ENCODE data around the gene ADGRG1.
"Not testable (repeated sequence)": the region's sequence is repeated elsewhere in the genome, so short reads cannot be mapped to it uniquely, and the experiment has no call there.

Gene ADGRG1

DNA sequence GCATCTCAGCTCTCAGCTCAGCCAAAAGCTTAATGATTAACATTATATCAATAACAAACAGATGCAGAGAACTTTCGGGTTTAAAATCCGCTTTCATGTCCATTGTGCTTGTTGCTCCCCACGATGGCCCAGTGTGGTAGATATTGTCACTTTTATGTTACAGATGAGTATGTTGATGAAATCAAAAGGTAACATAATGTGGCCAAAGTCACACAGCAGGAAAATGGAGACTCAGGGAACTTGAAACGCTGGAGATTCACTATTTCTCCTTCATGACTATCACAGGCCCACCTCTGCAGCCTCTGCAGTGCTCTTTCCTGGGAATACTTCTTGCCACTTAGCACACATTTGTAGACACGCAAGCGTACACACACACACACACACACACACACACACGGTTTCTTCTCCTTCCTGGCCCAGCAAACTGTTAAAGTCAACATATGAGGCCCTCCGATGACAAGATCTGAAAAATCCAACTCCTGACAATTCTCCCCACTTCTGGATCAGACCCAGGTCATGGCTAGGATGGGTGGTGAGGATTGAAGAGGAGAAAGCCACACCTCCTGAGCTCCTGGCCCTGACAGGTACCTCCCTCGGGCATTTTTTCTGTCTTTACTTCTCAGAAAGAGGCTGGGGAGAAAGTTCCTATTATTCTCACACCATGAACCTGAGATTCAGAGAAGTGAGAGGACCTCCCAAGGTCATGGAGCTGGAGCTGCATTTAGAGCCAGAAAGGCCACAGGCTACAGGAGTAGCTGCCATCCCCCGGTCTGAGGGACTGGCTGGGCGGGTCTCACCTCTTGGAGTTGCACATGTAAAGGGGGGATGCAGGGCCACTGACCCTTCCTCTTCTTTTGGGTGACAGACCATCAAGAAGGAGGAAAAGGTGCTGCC lies 75.8 kb downstream of the ADGRG1 start:
- DNase-seq, result no peak

DNA sequence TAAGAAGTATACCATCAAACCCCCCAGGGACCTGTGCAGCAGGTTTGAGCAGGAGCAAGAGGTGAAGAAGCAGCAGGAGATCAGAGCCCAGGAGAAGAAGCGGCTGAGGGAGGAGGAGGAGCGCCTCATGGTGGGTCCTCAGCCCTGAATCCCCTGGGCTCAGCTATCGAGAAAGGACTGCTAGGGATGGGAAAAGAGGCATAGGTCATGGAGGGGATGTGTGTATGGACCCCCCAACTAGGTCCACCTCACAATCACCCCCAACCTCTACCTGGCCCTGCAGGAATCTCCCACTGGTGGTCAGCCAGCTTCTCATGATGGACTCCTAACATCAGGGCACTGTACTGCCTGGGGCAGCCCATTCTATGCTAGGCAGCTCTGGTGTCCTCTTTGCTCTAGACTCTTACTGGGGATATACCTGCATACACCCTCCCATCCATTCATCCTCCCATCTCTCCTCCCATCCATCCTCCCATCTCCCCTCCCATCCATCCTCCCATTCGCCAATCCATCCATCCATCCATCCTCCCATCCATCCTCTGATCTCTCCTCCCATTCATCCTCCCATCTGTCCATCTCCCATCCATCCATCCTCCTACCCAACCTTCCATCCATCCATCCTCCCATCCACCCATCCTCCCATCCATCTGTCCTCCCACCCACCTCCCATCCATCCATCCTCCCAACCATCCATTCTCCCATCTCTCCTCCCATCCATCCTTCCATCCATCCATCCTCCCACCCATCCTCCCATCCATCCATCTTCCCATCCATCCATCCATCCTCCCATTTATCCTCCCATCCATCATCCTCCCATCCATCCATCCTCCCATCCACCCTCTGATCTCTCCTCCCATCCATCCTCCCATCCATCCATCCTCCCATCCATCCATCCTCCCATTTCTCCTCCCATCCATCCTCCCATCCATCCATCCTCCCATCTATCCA lies 76.7 kb downstream of the ADGRG1 start:
- no peak for DNase-seq

DNA sequence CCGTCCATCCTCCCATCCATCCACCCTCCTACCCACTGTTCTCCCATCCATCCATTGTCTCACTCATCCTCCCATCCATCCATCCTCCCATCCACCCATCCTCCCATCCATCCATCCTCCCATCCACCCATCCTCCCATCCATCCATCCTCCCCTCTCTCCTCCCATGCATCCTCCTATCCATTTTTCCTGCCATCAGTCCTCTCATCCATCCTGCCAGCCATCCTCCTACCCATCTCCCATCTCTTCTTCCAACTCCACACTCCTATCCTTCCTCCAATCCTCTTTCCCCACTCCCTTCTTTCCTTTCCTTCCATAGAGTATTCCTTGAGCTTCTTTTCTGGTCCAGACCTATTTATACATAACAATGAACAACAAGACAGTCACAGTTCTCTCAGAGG lies 78.3 kb downstream of the ADGRG1 start:
- DNase-seq, result no peak

DNA sequence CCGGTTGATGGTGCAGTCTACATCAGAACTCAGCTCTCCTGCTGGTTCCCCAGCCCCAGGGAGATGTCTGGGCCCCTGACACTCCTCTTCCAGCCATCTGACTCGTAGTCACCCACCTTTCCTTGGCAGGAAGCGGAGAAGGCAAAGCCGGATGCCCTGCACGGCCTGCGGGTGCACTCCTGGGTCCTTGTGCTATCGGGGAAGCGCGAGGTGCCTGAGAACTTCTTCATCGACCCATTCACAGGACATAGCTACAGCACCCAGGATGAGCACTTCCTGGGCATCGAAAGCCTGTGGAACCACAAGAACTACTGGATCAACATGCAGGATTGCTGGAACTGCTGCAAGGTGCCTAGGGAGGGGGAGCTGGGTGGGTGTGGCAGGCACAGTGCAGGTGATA lies 78.9 kb downstream of the ADGRG1 start:
- DNase-seq, result no peak

DNA sequence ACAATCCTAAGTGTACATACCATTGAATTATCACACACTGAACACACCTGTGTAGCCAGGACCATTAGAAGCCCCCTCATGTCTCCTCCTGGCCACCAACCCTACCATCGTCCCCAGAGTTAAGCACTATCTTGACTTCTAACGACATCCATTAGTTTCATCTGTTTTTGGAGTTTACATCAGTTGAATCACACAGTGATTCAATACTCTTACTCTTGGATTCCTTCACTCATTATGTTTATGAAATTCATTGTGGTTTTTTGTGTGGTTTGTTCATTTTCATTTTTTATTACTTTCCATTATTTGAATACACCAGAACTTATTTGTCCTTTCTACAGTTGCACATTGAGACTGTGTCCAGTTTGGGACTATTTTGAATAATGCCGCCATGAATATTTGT lies 79.7 kb downstream of the ADGRG1 start:
- no peak for DNase-seq

DNA sequence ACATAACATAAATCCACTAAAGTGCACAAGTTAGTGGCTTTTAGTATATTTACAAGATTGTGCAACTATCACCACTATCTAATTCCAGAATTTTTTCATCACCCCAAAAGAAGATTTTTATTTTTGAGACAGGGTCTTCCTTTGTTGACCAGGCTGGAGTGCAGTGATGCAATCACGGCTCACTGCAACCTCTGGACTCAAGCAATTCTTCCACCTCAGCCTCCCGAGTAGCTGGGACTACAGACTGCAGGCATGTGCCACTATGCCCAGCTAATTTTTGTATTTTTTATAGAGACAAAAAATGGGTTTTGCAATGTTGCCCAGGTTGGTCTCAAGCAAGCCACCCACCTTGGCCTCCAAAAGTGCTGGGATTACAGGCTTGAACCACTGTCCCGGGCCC lies 81.2 kb downstream of the ADGRG1 start:
- no peak for DNase-seq

DNA sequence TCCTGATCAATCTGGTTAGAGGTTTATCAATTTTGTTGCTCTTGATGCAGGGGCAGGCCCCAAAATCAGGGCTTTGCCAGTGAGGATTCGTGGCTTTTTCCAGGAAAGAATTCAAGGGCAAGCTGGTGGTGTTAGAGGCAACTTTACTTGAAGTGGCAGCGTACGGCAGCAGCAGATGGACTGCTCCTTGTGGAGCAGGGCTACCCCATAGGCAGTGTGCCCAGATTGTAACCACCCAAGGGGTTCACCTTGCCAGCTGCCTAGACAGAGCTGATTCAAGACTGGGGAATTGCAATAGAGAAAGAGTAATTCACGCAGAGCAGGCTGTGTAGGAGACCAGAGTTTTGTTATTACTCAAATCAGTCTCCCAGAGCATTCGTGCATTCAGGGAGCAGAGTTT lies 82.9 kb downstream of the ADGRG1 start:
- no peak for DNase-seq

DNA sequence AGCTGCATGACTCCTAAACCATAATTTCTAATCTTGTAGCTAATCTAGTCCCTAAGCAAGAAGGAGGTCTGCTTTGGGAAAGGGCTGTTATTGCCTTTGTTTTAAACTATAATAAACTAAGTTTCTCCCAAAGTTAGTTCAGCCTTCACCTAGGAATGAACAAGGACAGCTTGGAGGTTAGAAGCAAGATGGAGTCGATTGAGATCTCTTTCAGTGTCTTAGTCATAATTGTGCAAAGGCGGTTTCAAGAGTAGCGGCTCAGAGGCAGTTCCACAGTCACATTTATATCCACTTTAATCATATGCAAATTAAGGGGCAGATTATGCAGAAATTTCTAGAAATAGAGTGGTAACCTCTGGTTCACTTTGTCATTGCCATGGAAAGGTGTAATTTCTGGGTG lies 83.6 kb downstream of the ADGRG1 start:
- DNase-seq, result no peak

DNA sequence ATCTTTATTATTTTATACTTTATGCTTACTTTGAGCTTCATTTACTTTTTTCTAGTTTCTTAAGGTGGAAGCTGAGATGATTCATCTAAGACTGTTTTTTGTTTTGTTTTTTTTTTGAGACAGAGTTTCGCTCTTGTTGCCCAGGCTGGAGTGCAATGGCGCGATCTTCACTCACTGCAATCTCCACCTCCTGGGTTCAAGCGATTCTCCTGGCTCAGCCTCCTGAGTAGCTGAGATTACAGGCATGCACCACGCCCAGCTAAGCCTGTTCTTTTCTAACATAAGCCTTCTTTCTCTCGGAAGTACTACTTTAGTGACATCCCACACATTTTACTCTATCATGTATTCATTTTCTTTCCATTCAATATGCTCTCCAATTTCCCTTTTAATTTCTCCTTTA lies 84.1 kb downstream of the ADGRG1 start:
- not testable (repeated sequence) for DNase-seq

DNA sequence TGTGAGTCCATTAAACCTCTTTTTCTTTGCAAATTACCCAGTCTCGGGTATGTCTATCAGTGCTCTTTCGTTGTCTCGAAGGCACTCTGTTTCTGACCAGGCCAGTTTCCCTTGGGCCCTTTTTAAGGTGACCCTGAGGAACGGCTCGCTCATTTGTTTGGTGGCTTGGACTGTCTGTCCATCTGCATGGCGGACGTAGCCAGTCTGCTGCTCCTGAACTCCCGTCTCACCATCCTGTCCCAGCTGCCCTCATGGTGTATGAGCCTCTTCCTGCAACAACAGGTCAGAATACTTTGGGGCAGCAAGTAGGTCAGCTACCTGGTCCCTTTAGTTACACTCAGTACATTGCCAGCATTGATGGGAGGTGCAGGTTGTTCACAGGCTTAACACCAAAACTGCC lies 85.2 kb downstream of the ADGRG1 start:
- DNase-seq, result no peak

DNA sequence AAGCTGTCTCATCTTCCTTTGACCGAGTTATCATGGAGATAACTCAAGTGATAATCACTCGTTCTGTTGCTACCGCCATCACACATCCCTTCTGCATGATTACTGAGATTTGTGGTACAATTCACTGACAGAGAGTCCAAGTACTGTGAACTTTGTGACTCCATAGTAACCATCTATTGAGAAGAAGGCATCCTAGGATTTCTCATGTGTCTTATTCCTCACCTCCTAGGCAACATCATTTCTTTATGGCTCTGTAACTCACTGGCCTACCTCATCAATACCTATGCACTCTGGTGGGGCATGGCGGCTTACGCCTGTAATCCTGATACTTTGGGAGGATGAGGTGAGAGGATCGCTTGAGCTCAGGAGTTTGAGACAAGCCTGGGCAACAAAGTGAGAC lies 85.6 kb downstream of the ADGRG1 start:
- no peak for DNase-seq
